SK-N-MC (cell line): ENCODE data around the gene FILIP1L.

ENCODE experiments used
- DNase-seq: peaks from one replicate; pipeline ENCODE4 v3.0.0-alpha.2; 2011; ENCODE audit warnings: low read depth, low spot score
- H3K27ac ChIP-seq: fragments of 200-600 bp; sonication (generic); 2 replicates; pipeline ENCODE4 v1.5.1; 2016; ENCODE audit warnings: mixed run types
- H3K36me3 ChIP-seq: fragments of 200-600 bp; sonication (generic); 2 replicates; pipeline ENCODE4 v1.6.1; 2017; ENCODE audit warnings: antibody characterized with exemption, low read length, mixed read lengths; ENCODE audit not compliant: insufficient read depth
- H3K4me3 ChIP-seq: fragments of 200-600 bp; sonication (generic); 2 replicates; pipeline ENCODE4 v1.5.1; 2016
- H3K9ac ChIP-seq: fragments of 200-600 bp; sonication (generic); 2 replicates; pipeline ENCODE4 v1.8.0; 2017; ENCODE audit warnings: mixed run types, mixed read lengths; ENCODE audit not compliant: insufficient read length
- H3K9me3 ChIP-seq: fragments of 200-600 bp; sonication (generic); 2 replicates; pipeline ENCODE4 v1.6.1; 2017; ENCODE audit warnings: low read depth, mild to moderate bottlenecking, antibody characterized with exemption, low read length, moderate library complexity, mixed read lengths
- EZH2 ChIP-seq: fragments of 200-600 bp; sonication (generic); IDR thresholded peaks from one replicate; pipeline ENCODE4 v1.6.1; 2017; ENCODE audit warnings: antibody characterized with exemption
- FOXP2 ChIP-seq: optimal IDR thresholded peaks from 2 replicates; pipeline ENCODE3; 2011; ENCODE audit warnings: mild to moderate bottlenecking, moderate library complexity; ENCODE audit not compliant: insufficient read depth; ENCODE audit errors: extremely low read length, control extremely low read depth
- POLR2AphosphoS5 ChIP-seq: IDR thresholded peaks from 2 replicates; pipeline ENCODE4 v1.6.1; 2012; ENCODE audit warnings: mild to moderate bottlenecking, low read depth, low read length, borderline replicate concordance

Gene FILIP1L

GRCh38 chr3:100079328-100079727 is 35.0 kb downstream of the FILIP1L start:
- no peak overlapping the region for H3K4me3 ChIP-seq
- H3K27ac ChIP-seq: no peak overlapping the region
- DNase-seq: no peak
- no peak overlapping the region for H3K9ac ChIP-seq
- H3K9me3 ChIP-seq: no peaks in the 10 kb centered on the region
- TF ChIP-seq FOXP2 (no peak), EZH2 (no peak), POLR2AphosphoS5 (no peak)
- no peaks in the 10 kb centered on the region for H3K36me3 ChIP-seq

- no peak overlapping the region for H3K4me3 ChIP-seq
These were observed 37.4 kb downstream of the FILIP1L start for GRCh38 chr3:100076731-100077529.

GRCh38 chr3:100075851-100076730 is 38.2 kb downstream of the FILIP1L start:
- H3K9me3 ChIP-seq: no peaks in the 10 kb centered on the region
- TF ChIP-seq EZH2: no peak
- DNase-seq: no peak
- no peak overlapping the region for H3K4me3 ChIP-seq
- H3K27ac ChIP-seq: no peak overlapping the region
- H3K9ac ChIP-seq: no peak overlapping the region
- H3K36me3 ChIP-seq: no peaks in the 10 kb centered on the region

More at GRCh38 chr3:100076731-100077529, 37.4 kb downstream of the FILIP1L start:
- H3K9ac ChIP-seq: no peak overlapping the region
- DNase-seq: no peak
- no peaks in the 10 kb centered on the region for H3K9me3 ChIP-seq
- H3K36me3 ChIP-seq: no peaks in the 10 kb centered on the region
- TF ChIP-seq FOXP2 (no peak), POLR2AphosphoS5 (no peak), EZH2 (no peak)
- no peak overlapping the region for H3K27ac ChIP-seq

GRCh38 chr3:100075196-100075595 is 39.1 kb downstream of the FILIP1L start:
- H3K9me3 ChIP-seq: no peaks in the 10 kb centered on the region
- no peak for DNase-seq
- TF ChIP-seq EZH2: no peak
- no peak for TF ChIP-seq FOXP2
- no peak for TF ChIP-seq POLR2AphosphoS5
- H3K27ac ChIP-seq: no peak overlapping the region
- H3K4me3 ChIP-seq: no peak overlapping the region
- no peak overlapping the region for H3K9ac ChIP-seq
- H3K36me3 ChIP-seq: no peaks in the 10 kb centered on the region

GRCh38 chr3:100073714-100074307 is 40.5 kb downstream of the FILIP1L start:
- H3K36me3 ChIP-seq: no peaks in the 10 kb centered on the region
- H3K9me3 ChIP-seq: no peaks in the 10 kb centered on the region
- H3K9ac ChIP-seq: peak overlapping the region; percentile 32
- TF ChIP-seq EZH2 (no peak), FOXP2 (no peak), POLR2AphosphoS5 (no peak)
- DNase-seq: peak; percentile 42
- peak overlapping the region; percentile 61 for H3K4me3 ChIP-seq
- peak overlapping the region; percentile 75; the same call in 1 of the 2 replicates for H3K27ac ChIP-seq

GRCh38 chr3:100073049-100073713 is 41.1 kb downstream of the FILIP1L start:
- DNase-seq: no peak
- TF ChIP-seq FOXP2 (no peak), EZH2 (no peak), POLR2AphosphoS5 (no peak)
- no peaks in the 10 kb centered on the region for H3K36me3 ChIP-seq
- H3K9ac ChIP-seq: no peak overlapping the region
- peak overlapping the region; percentile 61 for H3K4me3 ChIP-seq
- no peaks in the 10 kb centered on the region for H3K9me3 ChIP-seq
- H3K27ac ChIP-seq: peak overlapping the region; percentile 75; the same call in 1 of the 2 replicates

- no peaks in the 10 kb centered on the region for H3K9me3 ChIP-seq
- H3K36me3 ChIP-seq: no peaks in the 10 kb centered on the region
- no peak for TF ChIP-seq POLR2AphosphoS5
- H3K27ac ChIP-seq: no peak overlapping the region
- DNase-seq: no peak
- no peak overlapping the region for H3K4me3 ChIP-seq
- no peak overlapping the region for H3K9ac ChIP-seq
These were observed 41.8 kb downstream of the FILIP1L start for GRCh38 chr3:100072326-100073048.

- Histone ChIP-seq H3K9ac (no peak overlapping the region), H3K9me3 (no peaks in the 10 kb centered on the region), H3K4me3 (peak overlapping the region; percentile 21; the same call in 1 of the 2 replicates), H3K36me3 (no peaks in the 10 kb centered on the region), H3K27ac (no peak overlapping the region)
- no peak for DNase-seq
- no peak for TF ChIP-seq POLR2AphosphoS5
- no peak for TF ChIP-seq FOXP2
- no peak for TF ChIP-seq EZH2
These were observed 44.8 kb downstream of the FILIP1L start for GRCh38 chr3:100069472-100069871.
